ENCODE data around the gene CCNG2.

Gene CCNG2

GRCh38 chr4:77203380-77204197 lies 46.6 kb downstream of the CCNG2 start:
- peak; percentile 95 for TF ChIP-seq RAD21 (IDR thresholded peaks at IDR 0.05; ENCODE audit: low read depth)
- no peak for TF ChIP-seq ZBTB7A (IDR thresholded peaks at IDR 0.05; ENCODE audit: low read depth)
- TF ChIP-seq YY1 (IDR thresholded peaks at IDR 0.05; ENCODE audit: low read depth): no peak
- TF ChIP-seq REST (IDR thresholded peaks at IDR 0.05; ENCODE audit: low read depth): no peak
- 0 out of 2 replicates have a peak, but pooled peaks have one; percentile 5 for TF ChIP-seq MAX (IDR thresholded peaks at IDR 0.05)
- TF ChIP-seq TAF1 (IDR thresholded peaks at IDR 0.05; ENCODE audit: low read depth): no peak
- TF ChIP-seq FOXM1 (IDR thresholded peaks at IDR 0.05; ENCODE audit: borderline replicate concordance, low read depth): no peak

- TF ChIP-seq YY1 (IDR thresholded peaks at IDR 0.05; ENCODE audit: low read depth): no peak
- TF ChIP-seq NFIC (IDR thresholded peaks at IDR 0.05): no peak
- no peak for TF ChIP-seq TAF1 (IDR thresholded peaks at IDR 0.05; ENCODE audit: low read depth)
- TF ChIP-seq TEAD4 (IDR thresholded peaks at IDR 0.05): no peak
- no peak for TF ChIP-seq FOXM1 (IDR thresholded peaks at IDR 0.05; ENCODE audit: borderline replicate concordance, low read depth)
- TF ChIP-seq ZBTB7A (IDR thresholded peaks at IDR 0.05; ENCODE audit: low read depth): no peak
- no peak for TF ChIP-seq USF1 (IDR thresholded peaks at IDR 0.05)
- no peak for TF ChIP-seq REST (IDR thresholded peaks at IDR 0.05; ENCODE audit: low read depth)
- TF ChIP-seq TCF12 (IDR thresholded peaks at IDR 0.05; ENCODE audit: low read depth): no peak
- TF ChIP-seq EP300 (IDR thresholded peaks at IDR 0.05; ENCODE audit: borderline replicate concordance): no peak
- no peak for TF ChIP-seq EGR1 (IDR thresholded peaks at IDR 0.05)
- no peak for TF ChIP-seq CEBPB (IDR thresholded peaks at IDR 0.05)
- TF ChIP-seq MAX (IDR thresholded peaks at IDR 0.05): no peak
- TF ChIP-seq RAD21 (IDR thresholded peaks at IDR 0.05; ENCODE audit: low read depth): no peak
- no peak for TF ChIP-seq CREB1 (IDR thresholded peaks at IDR 0.05; ENCODE audit: low read depth)
Measured at GRCh38 chr4:77204621-77205020, 47.6 kb downstream of the CCNG2 start.

GRCh38 chr4:77209012-77209411 lies 52.0 kb downstream of the CCNG2 start:
- no peak for TF ChIP-seq CREB1 (IDR thresholded peaks at IDR 0.05; ENCODE audit: low read depth)
- TF ChIP-seq FOXM1 (IDR thresholded peaks at IDR 0.05; ENCODE audit: borderline replicate concordance, low read depth): no peak
- no peak for TF ChIP-seq NFIC (IDR thresholded peaks at IDR 0.05)
- no peak for TF ChIP-seq TCF12 (IDR thresholded peaks at IDR 0.05; ENCODE audit: low read depth)
- TF ChIP-seq EGR1 (IDR thresholded peaks at IDR 0.05): no peak
- TF ChIP-seq USF1 (IDR thresholded peaks at IDR 0.05): no peak
- TF ChIP-seq RAD21 (IDR thresholded peaks at IDR 0.05; ENCODE audit: low read depth): no peak
- TF ChIP-seq CEBPB (IDR thresholded peaks at IDR 0.05): no peak
- TF ChIP-seq YY1 (IDR thresholded peaks at IDR 0.05; ENCODE audit: low read depth): no peak
- no peak for TF ChIP-seq MAX (IDR thresholded peaks at IDR 0.05)
- no peak for TF ChIP-seq ZBTB7A (IDR thresholded peaks at IDR 0.05; ENCODE audit: low read depth)
- TF ChIP-seq EP300 (IDR thresholded peaks at IDR 0.05; ENCODE audit: borderline replicate concordance): no peak
- no peak for TF ChIP-seq TEAD4 (IDR thresholded peaks at IDR 0.05)
- TF ChIP-seq TAF1 (IDR thresholded peaks at IDR 0.05; ENCODE audit: low read depth): no peak
- no peak for TF ChIP-seq REST (IDR thresholded peaks at IDR 0.05; ENCODE audit: low read depth)

GRCh38 chr4:77209936-77210335 lies 52.9 kb downstream of the CCNG2 start:
- TF ChIP-seq REST (IDR thresholded peaks at IDR 0.05; ENCODE audit: low read depth) (no peak), CEBPB (IDR thresholded peaks at IDR 0.05) (no peak), CREB1 (IDR thresholded peaks at IDR 0.05; ENCODE audit: low read depth) (no peak), EGR1 (IDR thresholded peaks at IDR 0.05) (no peak), USF1 (IDR thresholded peaks at IDR 0.05) (no peak), TEAD4 (IDR thresholded peaks at IDR 0.05) (no peak), ZBTB7A (IDR thresholded peaks at IDR 0.05; ENCODE audit: low read depth) (no peak), RAD21 (IDR thresholded peaks at IDR 0.05; ENCODE audit: low read depth) (no peak), YY1 (IDR thresholded peaks at IDR 0.05; ENCODE audit: low read depth) (no peak), FOXM1 (IDR thresholded peaks at IDR 0.05; ENCODE audit: borderline replicate concordance, low read depth) (no peak), TCF12 (IDR thresholded peaks at IDR 0.05; ENCODE audit: low read depth) (no peak), TAF1 (IDR thresholded peaks at IDR 0.05; ENCODE audit: low read depth) (no peak), EP300 (IDR thresholded peaks at IDR 0.05; ENCODE audit: borderline replicate concordance) (no peak), MAX (IDR thresholded peaks at IDR 0.05) (no peak), NFIC (IDR thresholded peaks at IDR 0.05) (no peak)

Measured in Ishikawa (cell line).